SKM-1 (cell line): Measurements from ENCODE around the gene TARBP2.

Experiments used
- DNase-seq: peaks from one replicate; lab custom pipeline; 2025; ENCODE audit not compliant: unreplicated experiment; lab: John Stamatoyannopoulos, UW

The TARBP2 gene

DNA sequence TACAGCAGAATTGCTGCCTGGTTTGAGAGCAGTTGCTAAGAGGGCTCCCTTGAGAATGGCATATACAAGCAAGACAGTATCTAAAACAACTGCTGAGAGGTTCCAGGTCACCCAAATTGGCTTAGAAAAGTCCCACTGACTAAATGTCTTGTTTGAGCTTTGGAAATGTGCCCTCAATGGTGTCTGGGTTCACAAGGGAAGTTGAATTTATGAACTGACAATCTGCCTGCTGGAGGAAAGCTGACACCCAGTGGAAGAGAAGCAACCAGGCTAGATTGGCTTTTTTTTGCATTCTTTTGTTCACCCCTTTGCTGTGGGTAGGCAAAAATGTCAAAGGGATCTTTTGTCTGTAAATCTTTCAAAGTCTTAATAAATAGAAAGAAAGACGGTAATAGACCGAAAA lies 50.8 kb downstream of the TARBP2 start:
- DNase-seq = no peak

DNA sequence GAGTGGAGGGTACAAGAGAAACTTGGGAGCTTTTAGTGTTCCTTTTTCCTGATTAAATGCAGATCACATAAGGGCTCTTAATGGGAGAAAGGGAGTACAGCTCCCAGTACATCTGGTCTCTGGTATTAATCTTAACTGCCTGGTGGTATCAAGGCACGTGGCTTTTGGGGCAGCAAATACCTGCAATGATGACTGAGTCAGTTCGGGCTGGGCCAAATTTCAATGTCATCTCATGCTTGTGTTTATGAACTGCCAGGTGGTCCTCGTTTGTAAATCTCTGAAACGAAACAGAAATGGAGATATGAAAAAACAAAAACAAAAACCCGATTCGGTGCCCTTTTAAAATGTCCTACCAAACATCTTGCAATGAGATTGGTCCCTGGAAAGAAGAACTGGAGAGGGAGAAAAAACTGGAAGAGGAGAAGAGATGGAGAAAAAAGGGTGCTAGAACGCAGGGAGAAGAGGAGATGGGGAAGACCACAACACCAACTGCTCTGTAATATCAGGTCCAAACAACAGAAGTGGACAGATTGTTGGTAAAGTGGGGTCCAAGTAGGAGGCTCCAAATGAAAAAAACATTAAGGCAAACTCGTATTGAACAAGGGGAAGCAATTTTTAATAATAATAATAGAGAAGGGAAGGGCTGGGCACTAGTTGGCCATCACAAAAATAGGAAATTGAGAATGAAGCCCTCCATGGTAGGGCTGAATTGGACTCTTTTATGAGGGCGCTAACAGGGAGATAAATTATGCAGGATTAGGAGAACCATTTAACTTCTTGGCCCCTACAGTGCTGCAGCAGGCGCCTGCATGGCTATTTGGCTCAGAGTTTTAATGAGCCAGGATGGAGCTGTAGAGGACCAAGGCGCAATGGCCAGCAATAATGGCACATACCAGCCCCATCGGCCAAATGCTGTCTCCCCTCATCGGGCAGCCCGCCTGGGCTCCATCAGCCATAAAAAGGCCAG lies 51.6 kb downstream of the TARBP2 start:
- DNase-seq = no peak
